Activated T-cell treated with anti-CD3 and anti-CD28 coated beads, Interleukin-2, amount 50 U/mL, for 1 hour (primary cell): ENCODE data around the gene GPAT3.
"Not testable (repeated sequence)": the region's sequence is repeated elsewhere in the genome, so short reads cannot be mapped to it uniquely, and the experiment has no call there.

Experiments used
- DNase-seq: peaks from one replicate; pipeline ENCODE4 v3.0.0-alpha.2; 2020

The GPAT3 gene

GRCh38 chr4:83605744-83606172, 69.8 kb downstream of the GPAT3 start:
- DNase-seq: no peak

- DNase-seq: no peak
Observed at GRCh38 chr4:83606460-83606859, 70.6 kb downstream of the GPAT3 start.

- no peak for DNase-seq
Observed at GRCh38 chr4:83606898-83607297, 71.0 kb downstream of the GPAT3 start.

GRCh38 chr4:83609365-83609764, 73.5 kb downstream of the GPAT3 start:
- DNase-seq: no peak

- no peak for DNase-seq
Observed at GRCh38 chr4:83610729-83611128, 74.8 kb downstream of the GPAT3 start.

GRCh38 chr4:83613023-83613422, 77.1 kb downstream of the GPAT3 start:
- no peak for DNase-seq

- no peak for DNase-seq
Observed at GRCh38 chr4:83613994-83614393, 78.1 kb downstream of the GPAT3 start.

- no peak for DNase-seq
Observed at GRCh38 chr4:83616252-83616651, 80.3 kb downstream of the GPAT3 start.

GRCh38 chr4:83617371-83618035, 81.6 kb downstream of the GPAT3 start:
- no peak for DNase-seq

- no peak for DNase-seq
Observed at GRCh38 chr4:83618431-83618830, 82.5 kb downstream of the GPAT3 start.

GRCh38 chr4:83618991-83619645, 83.2 kb downstream of the GPAT3 start:
- DNase-seq: no peak

- not testable (repeated sequence) for DNase-seq
Observed at GRCh38 chr4:83622127-83622526, 86.2 kb downstream of the GPAT3 start.

- DNase-seq: no peak
Observed at GRCh38 chr4:83625821-83626220, 89.9 kb downstream of the GPAT3 start.

GRCh38 chr4:83626245-83626836, 90.4 kb downstream of the GPAT3 start:
- no peak for DNase-seq

- no peak for DNase-seq
Observed at GRCh38 chr4:83629945-83630721, 94.2 kb downstream of the GPAT3 start.

GRCh38 chr4:83631066-83631465, 95.2 kb downstream of the GPAT3 start:
- no peak for DNase-seq

GRCh38 chr4:83636930-83637329, 101.0 kb downstream of the GPAT3 start:
- DNase-seq: no peak

- no peak for DNase-seq
Observed at GRCh38 chr4:83639849-83640493, 104.1 kb downstream of the GPAT3 start.

- DNase-seq: no peak
Observed at GRCh38 chr4:83643036-83643435, 107.1 kb downstream of the GPAT3 start.

GRCh38 chr4:83644677-83645659, 109.1 kb downstream of the GPAT3 start:
- DNase-seq: no peak

GRCh38 chr4:83646538-83647239, 110.8 kb downstream of the GPAT3 start:
- DNase-seq: no peak
